ENCODE data around the gene SPNS3. TPM values are rescaled to one million over a fixed set of nuclear protein-coding genes. Genes with fewer than 3 reads are reported as not detected.

Gene SPNS3, protein sequence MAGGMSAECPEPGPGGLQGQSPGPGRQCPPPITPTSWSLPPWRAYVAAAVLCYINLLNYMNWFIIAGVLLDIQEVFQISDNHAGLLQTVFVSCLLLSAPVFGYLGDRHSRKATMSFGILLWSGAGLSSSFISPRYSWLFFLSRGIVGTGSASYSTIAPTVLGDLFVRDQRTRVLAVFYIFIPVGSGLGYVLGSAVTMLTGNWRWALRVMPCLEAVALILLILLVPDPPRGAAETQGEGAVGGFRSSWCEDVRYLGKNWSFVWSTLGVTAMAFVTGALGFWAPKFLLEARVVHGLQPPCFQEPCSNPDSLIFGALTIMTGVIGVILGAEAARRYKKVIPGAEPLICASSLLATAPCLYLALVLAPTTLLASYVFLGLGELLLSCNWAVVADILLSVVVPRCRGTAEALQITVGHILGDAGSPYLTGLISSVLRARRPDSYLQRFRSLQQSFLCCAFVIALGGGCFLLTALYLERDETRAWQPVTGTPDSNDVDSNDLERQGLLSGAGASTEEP
- total RNA-seq, result not detected

DNA sequence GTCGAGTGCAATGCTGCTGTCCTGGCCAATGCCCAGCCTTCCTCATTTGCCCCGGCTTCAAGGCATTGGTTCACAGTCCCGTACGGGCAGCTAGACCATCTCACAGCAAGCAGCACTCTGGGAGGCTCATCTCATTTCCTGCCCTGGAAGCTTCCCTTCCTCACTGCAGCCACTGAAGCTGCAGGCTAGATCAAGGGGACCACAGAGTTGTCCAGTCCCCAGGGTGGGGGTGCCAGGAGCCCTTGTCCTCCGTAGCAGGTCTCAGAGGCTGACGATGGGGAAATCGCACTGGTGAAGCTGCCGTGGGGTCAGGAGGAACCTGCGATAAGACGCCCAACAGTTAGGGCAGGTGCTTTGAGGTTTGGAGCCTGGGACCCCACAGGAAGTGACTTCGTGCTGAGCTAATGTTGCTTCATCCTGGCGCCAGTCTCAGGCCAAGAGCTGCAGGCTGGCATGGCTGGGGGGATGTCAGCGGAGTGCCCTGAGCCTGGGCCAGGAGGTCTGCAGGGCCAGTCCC is at the start of gene SPNS3:
TSS of gene SPNS3 (plus strand) at position 426 of the 517 bp plus-strand sequence. CDS start at position 454, 28 bp downstream.
- peaks cover 5% of the 10 kb centered on the region for H3K27me3 ChIP-seq
- TF ChIP-seq EP300 (IDR thresholded peaks at IDR 0.05) (no peak), POLR2A (IDR thresholded peaks at IDR 0.05) (no peak), POLR2AphosphoS5 (IDR thresholded peaks at IDR 0.05) (no peak)
- TF ChIP-seq, protein P1, sequence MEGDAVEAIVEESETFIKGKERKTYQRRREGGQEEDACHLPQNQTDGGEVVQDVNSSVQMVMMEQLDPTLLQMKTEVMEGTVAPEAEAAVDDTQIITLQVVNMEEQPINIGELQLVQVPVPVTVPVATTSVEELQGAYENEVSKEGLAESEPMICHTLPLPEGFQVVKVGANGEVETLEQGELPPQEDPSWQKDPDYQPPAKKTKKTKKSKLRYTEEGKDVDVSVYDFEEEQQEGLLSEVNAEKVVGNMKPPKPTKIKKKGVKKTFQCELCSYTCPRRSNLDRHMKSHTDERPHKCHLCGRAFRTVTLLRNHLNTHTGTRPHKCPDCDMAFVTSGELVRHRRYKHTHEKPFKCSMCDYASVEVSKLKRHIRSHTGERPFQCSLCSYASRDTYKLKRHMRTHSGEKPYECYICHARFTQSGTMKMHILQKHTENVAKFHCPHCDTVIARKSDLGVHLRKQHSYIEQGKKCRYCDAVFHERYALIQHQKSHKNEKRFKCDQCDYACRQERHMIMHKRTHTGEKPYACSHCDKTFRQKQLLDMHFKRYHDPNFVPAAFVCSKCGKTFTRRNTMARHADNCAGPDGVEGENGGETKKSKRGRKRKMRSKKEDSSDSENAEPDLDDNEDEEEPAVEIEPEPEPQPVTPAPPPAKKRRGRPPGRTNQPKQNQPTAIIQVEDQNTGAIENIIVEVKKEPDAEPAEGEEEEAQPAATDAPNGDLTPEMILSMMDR (IDR thresholded peaks at IDR 0.05), result no peak
- no peaks in the 10 kb centered on the region for H3K9me3 ChIP-seq
- H3K27ac ChIP-seq, result no peak within 1 kb of the TSS
- ATAC-seq, result no peak
- 80 to 100% methylated on average over 1 of the region's 13 CpGs for WGBS, 2 donors (ENCODE audit: low coverage in 1 of 2)
- H3K36me3 ChIP-seq, result no peaks in the 10 kb centered on the region
- no peak within 1 kb of the TSS for H3K4me3 ChIP-seq
- no peaks in the 10 kb centered on the region for H3K4me1 ChIP-seq

DNA sequence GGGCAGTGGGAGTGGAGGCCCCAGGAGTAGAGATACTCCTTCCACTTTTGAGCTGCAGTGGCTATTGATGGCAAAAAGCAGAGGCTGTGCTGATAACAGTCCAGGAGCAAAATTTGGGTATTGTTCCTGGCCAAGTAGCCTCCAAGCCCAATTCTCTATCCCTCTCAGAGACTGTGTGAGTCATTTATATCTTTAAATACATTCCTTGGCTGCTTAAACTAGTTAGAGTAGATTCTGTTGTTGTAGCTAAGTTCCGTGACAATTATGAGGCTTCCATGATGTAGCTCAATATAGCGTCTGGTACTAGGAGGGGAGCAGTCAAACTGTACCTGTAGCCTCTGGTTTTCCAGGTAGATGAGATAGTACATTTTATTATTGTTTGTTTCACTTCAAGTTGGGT is 47.3 kb upstream of the SPNS3 start:
- no peak for TF ChIP-seq EP300 (IDR thresholded peaks at IDR 0.05)
- TF ChIP-seq, protein P1 (IDR thresholded peaks at IDR 0.05), result no peak
- no peak for TF ChIP-seq POLR2AphosphoS5 (IDR thresholded peaks at IDR 0.05)
- TF ChIP-seq POLR2A (IDR thresholded peaks at IDR 0.05), result no peak
- Histone ChIP-seq H3K9me3 (no peaks in the 10 kb centered on the region), H3K36me3 (no peaks in the 10 kb centered on the region), H3K27me3 (no peaks in the 10 kb centered on the region), H3K4me1 (no peaks in the 10 kb centered on the region), H3K27ac (no peak overlapping the region), H3K4me3 (no peak overlapping the region)
- WGBS, 2 donors (ENCODE audit: low coverage in 1 of 2), result 58% methylated on average over 2 of the region's 2 CpGs; no CpG with 5 or more reads in 1 of the 2 donors
- no peak for ATAC-seq

DNA sequence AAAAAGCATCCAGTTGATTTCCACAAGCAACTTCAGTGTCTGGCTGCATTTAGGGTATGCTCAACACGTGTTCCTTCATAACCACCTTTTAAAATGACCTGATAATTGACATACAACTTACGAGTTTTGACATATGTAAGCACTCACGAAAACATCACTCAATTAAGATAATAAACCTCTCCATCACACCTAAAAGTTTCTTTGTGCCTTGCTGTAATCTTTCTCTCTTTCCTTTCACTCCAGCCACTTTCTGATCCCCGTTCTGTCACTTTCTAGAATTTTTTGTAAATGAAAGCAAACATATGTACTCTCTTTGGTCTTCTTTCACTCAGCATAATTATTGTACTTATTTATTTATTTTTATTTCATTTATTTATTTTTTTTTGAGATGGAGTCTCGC is 46.6 kb upstream of the SPNS3 start:
- 33 to 77% methylated on average over 4 to 5 of the region's 5 CpGs for WGBS, 2 donors (ENCODE audit: low coverage in 1 of 2)
- Histone ChIP-seq H3K27me3 (peaks cover 1% of the 10 kb centered on the region), H3K27ac (no peak overlapping the region), H3K4me1 (no peaks in the 10 kb centered on the region), H3K36me3 (no peaks in the 10 kb centered on the region), H3K4me3 (no peak overlapping the region), H3K9me3 (no peaks in the 10 kb centered on the region)
- TF ChIP-seq, protein P1 (IDR thresholded peaks at IDR 0.05), result no peak
- TF ChIP-seq POLR2AphosphoS5 (IDR thresholded peaks at IDR 0.05) (no peak), EP300 (IDR thresholded peaks at IDR 0.05) (no peak), POLR2A (IDR thresholded peaks at IDR 0.05) (no peak)
- no peak for ATAC-seq

DNA sequence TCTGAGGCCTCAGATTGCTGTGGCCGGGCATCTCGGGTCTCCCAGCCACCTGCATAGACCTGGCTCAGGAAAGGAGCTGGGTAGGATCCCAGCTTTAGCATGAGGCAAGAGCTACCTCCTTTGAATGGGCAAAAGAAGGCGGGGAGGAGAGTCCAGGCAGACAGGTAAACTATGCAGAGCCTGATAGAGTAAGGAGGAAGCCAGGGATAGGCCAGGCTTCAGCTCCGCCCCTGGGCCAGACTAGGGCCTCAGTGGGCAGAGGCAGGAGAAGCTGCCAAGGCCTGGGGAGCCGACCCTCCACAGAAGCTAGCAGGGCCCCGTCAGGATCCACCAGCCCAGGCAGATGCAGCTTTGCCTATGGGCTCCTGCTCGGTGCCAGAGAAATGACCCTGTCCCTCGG is 44.7 kb upstream of the SPNS3 start:
- no peaks in the 10 kb centered on the region for H3K4me1 ChIP-seq
- H3K27ac ChIP-seq, result no peak overlapping the region
- no peaks in the 10 kb centered on the region for H3K9me3 ChIP-seq
- H3K27me3 ChIP-seq, result peaks cover 4% of the 10 kb centered on the region
- WGBS, 2 donors (ENCODE audit: low coverage in 1 of 2), result 66% methylated on average over 5 of the region's 8 CpGs; no CpG with 5 or more reads in 1 of the 2 donors
- H3K4me3 ChIP-seq, result no peak overlapping the region
- no peak for ATAC-seq
- no peaks in the 10 kb centered on the region for H3K36me3 ChIP-seq
- TF ChIP-seq POLR2A (IDR thresholded peaks at IDR 0.05), result no peak
- no peak for TF ChIP-seq EP300 (IDR thresholded peaks at IDR 0.05)
- TF ChIP-seq, protein P1 (IDR thresholded peaks at IDR 0.05), result no peak
- no peak for TF ChIP-seq POLR2AphosphoS5 (IDR thresholded peaks at IDR 0.05)

Data from gastroesophageal sphincter (tissue), 4 donors.